LNCaP clone FGC (cell line): Measurements from ENCODE around the gene RNU6-9.

Experiments used
- DNase-seq: peaks from one replicate; pipeline ENCODE4 v3.0.0-alpha.2; 2011; ENCODE audit warnings: low read depth
- H3K4me3 ChIP-seq: 2 replicates; pipeline ENCODE4 v1.5.1; 2011; ENCODE audit warnings: mild to moderate bottlenecking, low read depth, low read length, control low read depth
- CTCF ChIP-seq: IDR thresholded peaks from 2 replicates; pipeline ENCODE4 v1.5.1; 2012; ENCODE audit warnings: mild to moderate bottlenecking; ENCODE audit not compliant: control insufficient read depth, insufficient read depth; ENCODE audit errors: extremely low read depth

RNU6-9 gene

DNA sequence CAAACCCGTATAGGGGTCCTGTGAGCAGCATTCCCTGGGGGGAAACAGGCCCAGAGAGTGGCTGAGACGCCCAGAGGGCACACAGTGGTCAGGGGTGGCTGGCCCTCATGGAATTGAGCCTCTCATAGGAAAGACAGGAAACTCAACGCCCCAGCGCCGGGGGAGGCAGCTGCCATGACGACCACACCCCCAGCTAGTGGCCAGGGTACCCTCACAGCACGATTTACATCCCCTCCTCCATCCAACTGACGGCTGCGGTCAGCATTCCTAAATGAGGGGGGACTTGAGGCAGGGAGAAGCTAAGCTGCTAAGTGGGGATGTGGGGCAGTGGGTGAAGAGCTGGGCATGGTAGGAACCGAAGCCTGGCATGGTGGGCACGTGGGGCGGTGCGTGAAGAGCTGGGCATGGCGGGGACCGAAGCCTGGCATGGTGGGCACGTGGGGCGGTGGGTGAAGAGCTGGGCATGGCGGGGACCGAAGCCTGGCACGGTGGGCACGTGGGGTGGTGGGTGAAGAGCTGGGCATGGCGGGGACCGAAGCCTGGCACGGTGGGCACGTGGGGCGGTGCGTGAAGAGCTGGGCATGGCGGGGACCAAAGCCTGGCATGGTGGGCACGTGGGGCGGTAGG, 10.3 kb upstream of the RNU6-9 start:
- DNase-seq, result no peak
- TF ChIP-seq CTCF, result no peak
- no peak overlapping the region for H3K4me3 ChIP-seq

DNA sequence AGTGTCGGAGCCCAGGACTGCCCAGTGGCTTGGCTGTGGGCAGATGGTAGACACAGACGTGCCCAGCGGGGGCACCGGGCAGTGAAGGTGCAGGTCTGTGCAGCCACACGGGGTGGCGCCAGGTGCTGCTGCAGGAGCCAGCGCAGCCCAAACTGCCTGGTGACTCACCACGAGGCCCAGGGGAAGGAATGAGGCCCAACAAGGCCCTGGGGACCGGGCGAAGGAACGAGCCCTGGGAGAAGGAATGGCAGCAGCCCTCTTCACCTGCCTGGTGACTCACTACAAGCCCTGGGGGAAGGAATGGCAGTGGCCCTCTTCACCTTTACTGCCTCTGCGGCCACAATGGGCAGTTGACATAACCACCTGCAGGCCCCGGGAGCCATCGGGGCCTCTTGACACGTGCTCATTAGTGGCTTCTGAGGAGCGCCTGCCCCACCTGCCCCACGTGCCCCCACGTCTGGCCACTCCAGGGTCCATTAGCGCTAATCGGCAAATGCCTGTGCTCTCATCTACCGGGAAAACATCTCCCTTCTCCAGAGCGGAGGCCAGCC, 9.5 kb upstream of the RNU6-9 start:
- TF ChIP-seq CTCF, result no peak
- H3K4me3 ChIP-seq, result no peak overlapping the region
- no peak for DNase-seq

DNA sequence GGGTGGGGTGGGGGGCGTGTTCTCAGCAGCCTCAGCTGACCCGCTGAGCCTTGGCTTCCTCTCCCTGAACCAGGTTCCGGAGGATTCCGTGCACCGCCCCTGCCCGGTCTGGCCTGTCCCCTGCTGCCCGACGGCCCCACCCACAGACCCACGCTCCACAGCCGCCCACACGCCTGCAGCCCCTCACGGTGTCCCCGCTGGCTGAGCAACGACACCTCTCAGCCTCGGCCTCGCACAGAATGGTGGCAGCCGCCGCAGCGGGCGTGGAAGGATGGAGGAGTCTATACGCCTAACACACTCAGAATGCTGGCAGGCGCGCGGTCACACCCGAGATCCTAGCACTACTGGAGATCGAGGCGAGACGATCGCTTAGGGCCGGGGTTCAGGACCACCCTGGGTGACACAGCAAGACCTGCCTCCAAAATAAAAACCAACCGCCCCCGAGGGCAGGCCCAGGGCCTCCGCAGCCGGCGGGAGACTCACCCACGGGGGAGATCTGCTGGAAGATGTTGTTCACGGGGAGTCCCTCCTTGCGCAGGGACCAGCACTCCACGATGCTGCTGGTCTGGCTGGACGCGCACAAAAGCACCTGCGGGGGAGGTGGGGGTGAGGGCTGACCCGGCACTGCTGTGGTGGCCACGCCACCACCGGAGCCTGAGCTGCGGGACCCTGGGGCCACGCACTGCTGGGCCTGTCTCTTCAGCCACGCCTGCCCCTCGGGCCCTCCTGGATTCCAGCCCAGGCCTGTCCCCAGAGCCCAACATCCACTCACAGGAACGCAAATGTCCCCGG, 8.7 kb upstream of the RNU6-9 start:
- no peak overlapping the region for H3K4me3 ChIP-seq
- no peak for DNase-seq
- no peak for TF ChIP-seq CTCF

- no peak overlapping the region for H3K4me3 ChIP-seq
- no peak for TF ChIP-seq CTCF
- DNase-seq, result no peak
These were observed 7.6 kb upstream of the RNU6-9 start for GRCh38 chr19:885536-886224.

GRCh38 chr19:887072-887471, 6.2 kb upstream of the RNU6-9 start:
- TF ChIP-seq CTCF, result no peak
- no peak for DNase-seq
- H3K4me3 ChIP-seq, result no peak overlapping the region

DNA sequence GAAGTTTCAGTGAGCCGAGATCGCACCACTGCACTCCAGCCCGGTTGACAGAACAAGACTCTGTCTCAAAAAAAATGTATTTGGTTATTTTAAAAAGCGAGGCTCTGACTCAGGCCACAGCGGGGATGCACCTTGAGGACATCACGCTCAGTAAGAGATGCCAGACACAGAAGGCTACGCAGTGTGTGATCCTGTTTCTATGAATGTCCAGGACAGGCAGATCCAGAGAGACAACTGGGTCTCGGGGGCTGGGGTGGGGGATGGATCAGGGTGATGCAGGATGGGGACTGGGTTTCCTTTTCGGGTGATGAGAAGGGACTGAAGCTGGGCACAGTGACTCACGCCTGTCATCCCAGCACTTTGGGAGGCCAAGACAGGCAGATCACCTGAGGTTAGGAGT, 5.7 kb upstream of the RNU6-9 start:
- TF ChIP-seq CTCF, result no peak
- no peak for DNase-seq
- no peak overlapping the region for H3K4me3 ChIP-seq
